AG09309 (cell line): ENCODE measurements around the gene POLA2.

ENCODE experiments used
- DNase-seq: peaks from one replicate; pipeline ENCODE4 v3.0.0-alpha.2; 2010; ENCODE audit warnings: low read depth
- H3K4me3 ChIP-seq: 2 replicates; pipeline ENCODE4 v1.5.1; 2011; ENCODE audit warnings: mild to moderate bottlenecking, low read depth, low read length, moderate library complexity; ENCODE audit not compliant: control insufficient read depth
- CTCF ChIP-seq: IDR thresholded peaks from 2 replicates; pipeline ENCODE4 v1.5.1; 2011; ENCODE audit warnings: mild to moderate bottlenecking, low read depth, low read length, inconsistent platforms; ENCODE audit not compliant: insufficient read depth, control insufficient read depth; ENCODE audit errors: missing control alignments

POLA2 gene

GRCh38 chr11:65314501-65315203, 52.9 kb downstream of the POLA2 start, which contains the start of gene CDC42EP2:
CDC42EP2 (plus strand) TSS chr11:65314866; CDS start chr11:65320899, 6,033 bp downstream.
- no peak for DNase-seq
- H3K4me3 ChIP-seq, result peak within 1 kb of the TSS; percentile 59
- no peak for TF ChIP-seq CTCF

- DNase-seq, result no peak
- H3K4me3 ChIP-seq, result peak overlapping the region; percentile 59
- TF ChIP-seq CTCF, result peak; percentile 86
Observed at GRCh38 chr11:65315204-65315865, 53.6 kb downstream of the POLA2 start.

GRCh38 chr11:65315866-65316226, 54.1 kb downstream of the POLA2 start:
- H3K4me3 ChIP-seq, result peak overlapping the region; percentile 59
- DNase-seq, result no peak
- TF ChIP-seq CTCF, result no peak

GRCh38 chr11:65316227-65317024, 54.7 kb downstream of the POLA2 start:
- TF ChIP-seq CTCF, result no peak
- peak overlapping the region; percentile 59 for H3K4me3 ChIP-seq
- peak; percentile 99 for DNase-seq

GRCh38 chr11:65317025-65317786, 55.4 kb downstream of the POLA2 start:
- DNase-seq, result peak; percentile 67
- TF ChIP-seq CTCF, result no peak
- peak overlapping the region; percentile 59 for H3K4me3 ChIP-seq
